Fibroblast of skin of scalp (primary cell): Measurements from ENCODE around the gene RMND5B.

Experiments
- DNase-seq: peaks from one replicate; pipeline ENCODE4 v3.0.0-alpha.2; 2013

The RMND5B gene

GRCh38 chr5:178136990-178137389 lies 6.2 kb downstream of the RMND5B start:
- no peak for DNase-seq

- DNase-seq: no peak
Observed at GRCh38 chr5:178137991-178138390, 7.2 kb downstream of the RMND5B start.

DNA sequence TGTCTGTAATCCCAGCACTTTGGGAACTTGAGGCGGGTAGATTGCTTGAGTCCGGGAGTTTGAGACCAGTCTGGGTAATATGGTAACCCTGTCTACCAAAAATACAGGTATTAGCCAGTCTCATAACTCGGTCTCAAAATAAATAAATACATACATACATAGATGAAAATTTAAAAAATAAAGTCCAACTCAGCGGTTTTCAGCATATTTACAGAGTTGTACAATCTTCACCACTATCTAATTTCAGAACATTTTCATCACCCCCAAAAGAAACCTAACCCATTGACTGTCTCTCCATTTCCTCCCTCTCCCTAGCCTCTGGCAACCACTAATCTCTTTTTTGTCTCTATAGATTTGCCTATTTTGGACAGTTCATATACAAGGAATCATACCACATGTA lies 10.7 kb downstream of the RMND5B start:
- DNase-seq: no peak

DNA sequence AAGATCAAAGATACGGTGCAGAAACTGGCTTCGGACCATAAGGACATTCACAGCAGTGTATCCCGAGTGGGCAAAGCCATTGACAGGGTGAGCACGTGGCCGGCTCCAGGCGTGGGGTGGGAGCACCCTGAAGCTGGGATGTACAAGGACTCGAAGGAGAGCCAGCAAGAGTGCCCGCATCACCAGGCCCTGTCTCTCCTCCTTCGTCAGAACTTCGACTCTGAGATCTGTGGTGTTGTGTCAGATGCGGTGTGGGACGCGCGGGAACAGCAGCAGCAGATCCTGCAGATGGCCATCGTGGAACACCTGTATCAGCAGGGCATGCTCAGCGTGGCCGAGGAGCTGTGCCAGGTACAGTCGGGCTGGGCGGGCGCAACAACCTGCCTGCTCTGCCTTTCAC lies 11.8 kb downstream of the RMND5B start:
- no peak for DNase-seq

- DNase-seq: no peak
Observed at GRCh38 chr5:178143246-178143645, 12.4 kb downstream of the RMND5B start.

DNA sequence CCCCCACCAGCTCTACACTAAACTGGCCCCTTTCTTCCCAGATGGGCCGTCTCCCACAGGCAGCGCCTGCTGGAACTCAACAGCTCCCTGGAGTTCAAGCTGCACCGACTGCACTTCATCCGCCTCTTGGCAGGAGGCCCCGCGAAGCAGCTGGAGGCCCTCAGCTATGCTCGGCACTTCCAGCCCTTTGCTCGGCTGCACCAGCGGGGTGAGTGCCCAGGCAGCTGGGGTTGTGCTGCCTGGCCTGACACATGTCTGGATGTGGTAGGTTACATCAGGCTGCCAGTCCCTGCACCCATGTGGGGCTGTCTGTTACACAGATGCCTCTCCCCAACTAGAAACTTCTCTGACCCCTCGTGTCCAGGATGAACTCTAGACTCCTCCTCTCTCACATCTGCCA lies 13.1 kb downstream of the RMND5B start:
- peak; percentile 29 for DNase-seq

DNA sequence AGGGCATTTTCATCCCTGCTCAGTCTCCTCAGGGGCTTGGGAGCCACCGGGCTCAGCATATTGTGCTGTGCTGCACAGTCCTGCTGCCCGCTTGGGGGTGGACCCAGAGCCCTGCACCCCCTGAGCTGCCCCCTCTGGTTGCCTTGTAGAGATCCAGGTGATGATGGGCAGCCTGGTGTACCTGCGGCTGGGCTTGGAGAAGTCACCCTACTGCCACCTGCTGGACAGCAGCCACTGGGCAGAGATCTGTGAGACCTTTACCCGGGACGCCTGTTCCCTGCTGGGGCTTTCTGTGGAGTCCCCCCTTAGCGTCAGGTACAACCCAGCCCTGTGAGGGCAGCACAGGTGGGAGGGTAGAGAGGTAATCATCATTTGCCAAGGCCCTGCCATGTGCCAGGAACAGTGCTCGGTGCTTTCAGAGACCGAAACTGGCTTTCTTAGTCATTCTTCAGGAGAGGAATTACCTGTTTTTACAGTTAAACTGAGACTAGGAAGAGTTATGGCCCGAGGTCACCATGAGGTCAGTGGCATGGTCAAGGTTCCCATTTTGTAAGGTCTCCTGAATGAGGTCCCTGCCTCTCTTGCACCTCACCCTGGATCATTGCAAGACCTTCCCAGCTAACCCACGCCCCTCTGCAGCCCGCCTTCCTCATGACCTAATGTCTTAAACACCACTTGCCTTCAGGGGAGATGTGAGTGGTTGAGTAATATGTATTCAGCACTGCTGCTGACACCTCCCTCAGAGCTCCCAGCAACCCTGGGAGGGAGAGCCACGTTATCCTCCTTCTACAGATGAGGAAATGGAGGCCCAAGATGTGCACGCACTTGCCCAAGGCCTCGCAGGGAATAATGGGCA lies 15.4 kb downstream of the RMND5B start:
- DNase-seq: peak; percentile 27

DNA sequence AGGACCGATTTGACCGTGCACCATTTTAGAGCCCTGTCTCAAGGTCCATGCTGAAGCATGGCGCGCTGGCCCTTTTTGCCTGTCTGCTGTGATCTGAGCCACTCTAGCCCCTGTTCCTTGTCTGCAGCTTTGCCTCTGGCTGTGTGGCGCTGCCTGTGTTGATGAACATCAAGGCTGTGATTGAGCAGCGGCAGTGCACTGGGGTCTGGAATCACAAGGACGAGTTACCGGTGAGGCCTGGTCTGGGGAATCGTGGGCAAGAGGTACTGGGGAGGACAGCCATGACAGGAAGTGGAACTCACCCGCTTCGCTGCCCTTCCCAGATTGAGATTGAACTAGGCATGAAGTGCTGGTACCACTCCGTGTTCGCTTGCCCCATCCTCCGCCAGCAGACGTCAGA lies 16.6 kb downstream of the RMND5B start:
- DNase-seq: no peak

GRCh38 chr5:178149199-178149932 lies 18.6 kb downstream of the RMND5B start:
- DNase-seq: no peak

DNA sequence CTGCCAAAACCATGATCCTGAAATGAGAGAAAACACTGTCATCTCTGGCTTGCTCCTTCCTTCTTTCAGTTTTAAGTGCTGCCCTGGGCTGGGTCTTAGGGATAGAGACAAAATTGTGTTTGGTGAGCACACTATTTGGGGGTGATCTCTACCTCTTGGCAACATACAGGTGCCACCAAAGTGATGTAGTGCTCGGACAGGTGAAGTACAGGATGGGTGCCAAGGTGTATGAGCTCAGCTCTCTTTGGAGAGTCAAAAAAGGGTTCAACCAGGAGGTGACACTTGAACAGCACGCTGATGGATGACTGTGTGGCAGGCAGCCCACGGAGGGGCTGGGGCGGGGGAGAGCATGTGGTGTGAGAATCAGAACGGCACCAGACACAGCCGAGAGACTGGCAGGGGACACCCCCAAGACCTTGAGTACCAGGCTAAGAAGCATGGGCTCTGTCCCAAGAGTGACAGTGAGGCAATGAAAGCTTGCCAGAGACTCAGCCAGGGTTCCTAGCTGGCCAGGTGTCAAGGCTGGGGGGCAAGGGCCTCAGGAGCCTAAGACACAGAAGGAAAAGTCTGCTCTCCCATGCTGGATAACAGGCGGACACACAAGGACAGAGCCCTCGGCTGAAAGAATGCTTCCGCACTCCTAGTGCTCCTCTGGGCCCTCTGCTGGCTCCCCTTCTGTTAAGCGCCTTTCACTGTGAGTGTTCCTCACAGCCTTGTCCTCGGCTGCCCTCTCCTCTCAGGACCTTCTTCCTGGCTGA lies 20.3 kb downstream of the RMND5B start:
- DNase-seq: no peak

- no peak for DNase-seq
Observed at GRCh38 chr5:178152491-178153444, 22.0 kb downstream of the RMND5B start.

- DNase-seq: peak; percentile 99
Observed at GRCh38 chr5:178153530-178154340, 22.9 kb downstream of the RMND5B start, which contains the start of gene NHP2. TSS of gene NHP2 (minus strand) at chr5:178153885. CDS start at chr5:178153817, 68 bp downstream.

GRCh38 chr5:178155065-178155464 lies 24.3 kb downstream of the RMND5B start:
- no peak for DNase-seq

- no peak for DNase-seq
Observed at GRCh38 chr5:178160176-178160575, 29.4 kb downstream of the RMND5B start.

DNA sequence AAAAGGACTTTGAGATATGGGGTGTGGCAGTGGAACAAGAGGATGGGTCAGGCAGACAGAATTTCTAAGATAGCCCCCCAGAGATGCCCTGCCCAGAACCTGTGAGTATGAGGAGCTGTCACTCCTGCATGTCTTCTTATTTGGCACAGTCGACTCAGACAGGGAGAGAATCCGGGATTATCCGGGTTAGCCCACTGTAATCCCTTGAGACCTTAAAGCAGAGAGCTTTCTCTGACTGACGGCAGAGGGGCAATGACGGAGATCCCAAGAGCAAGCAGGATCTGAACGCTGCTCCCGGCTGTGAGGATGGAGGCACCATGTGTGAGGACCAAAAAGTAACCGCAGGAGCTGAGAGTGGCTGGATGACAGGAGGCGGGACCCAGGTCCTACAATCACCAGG lies 31.7 kb downstream of the RMND5B start:
- DNase-seq: no peak

GRCh38 chr5:178163772-178164735 lies 33.2 kb downstream of the RMND5B start:
- DNase-seq: peak; percentile 68

DNA sequence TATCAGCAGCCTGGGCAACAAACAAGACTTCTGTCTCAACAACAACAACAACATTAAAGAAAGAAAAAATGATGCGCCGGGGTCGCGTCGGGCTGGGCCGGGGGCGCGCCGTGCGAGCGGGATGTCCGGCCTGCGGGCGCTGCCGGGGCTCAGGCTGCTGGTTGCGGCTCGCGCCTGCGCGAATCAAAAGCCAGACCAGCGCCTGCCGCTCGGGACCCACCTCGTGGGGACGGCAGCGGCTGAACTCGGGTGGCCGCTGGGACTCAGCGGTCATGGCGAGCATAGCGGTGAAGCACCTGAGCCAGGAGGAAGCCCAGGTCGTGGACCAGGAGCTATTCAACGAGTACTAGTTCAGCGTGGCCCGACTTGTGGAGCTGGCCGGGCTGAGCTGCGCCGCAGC lies 34.8 kb downstream of the RMND5B start:
- DNase-seq: no peak

DNA sequence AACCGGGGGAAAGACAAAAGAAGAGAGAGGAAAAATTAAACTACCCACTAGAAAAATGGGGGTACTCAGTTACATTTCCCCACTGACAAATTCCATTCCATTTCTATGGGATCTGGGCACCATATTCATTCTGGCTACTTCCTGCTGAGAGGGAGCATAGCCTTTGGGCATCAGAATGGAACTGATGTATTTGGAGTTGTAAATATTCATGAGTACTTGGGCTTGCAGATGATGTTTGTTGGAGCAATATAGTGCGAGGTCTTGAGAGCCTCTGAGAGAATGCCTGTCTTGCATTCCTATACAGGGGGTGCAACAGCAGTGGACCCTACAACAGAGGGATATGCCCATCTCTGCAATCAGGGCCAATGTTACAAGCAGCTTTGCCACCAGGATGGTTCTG lies 39.6 kb downstream of the RMND5B start:
- DNase-seq: no peak

DNA sequence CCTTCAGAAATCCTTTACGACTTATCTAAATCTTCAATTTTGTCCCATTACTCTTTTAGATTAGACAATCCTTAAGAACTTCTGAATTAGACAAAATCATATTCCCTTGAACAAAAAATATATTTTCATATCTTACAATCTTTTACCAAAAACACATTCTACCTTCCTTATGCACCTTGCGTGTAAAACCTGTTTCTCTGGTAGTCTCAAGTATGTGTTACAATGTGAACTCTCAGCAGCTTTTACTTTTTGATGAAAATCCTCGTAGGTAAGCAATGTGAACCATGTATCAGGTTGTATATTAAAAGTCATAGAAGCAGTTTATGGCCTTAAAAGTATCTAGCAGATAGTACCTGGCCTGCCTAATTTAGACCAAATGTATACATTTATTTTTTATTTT lies 43.6 kb downstream of the RMND5B start:
- DNase-seq: no peak

DNA sequence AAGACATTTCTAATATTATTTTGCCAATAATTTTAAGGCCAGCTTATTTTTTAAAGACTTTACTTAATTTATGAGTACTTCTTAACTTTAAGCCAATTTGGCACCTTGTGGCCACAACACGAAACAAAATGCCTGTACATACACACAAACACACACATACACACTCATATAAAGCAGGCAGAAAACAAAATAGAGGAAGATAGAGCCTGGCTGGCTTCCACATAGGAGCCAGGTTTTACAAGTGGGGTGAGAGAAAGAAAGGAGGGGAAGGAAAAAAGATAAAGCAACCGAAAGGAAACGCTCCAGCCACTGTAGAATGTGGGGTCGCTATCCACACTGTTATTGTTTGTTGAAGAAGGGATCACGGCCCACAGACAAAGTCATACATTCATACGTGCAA lies 46.0 kb downstream of the RMND5B start:
- no peak for DNase-seq
